ENCODE data around the gene FKBP1B. TPM values are rescaled to one million over a fixed set of nuclear protein-coding genes. Genes with fewer than 3 reads are reported as not detected.

The FKBP1B gene
- total and polyA plus RNA-seq, 4 donors = 5.9 to 24.8 (median 13.0) TPM

DNA sequence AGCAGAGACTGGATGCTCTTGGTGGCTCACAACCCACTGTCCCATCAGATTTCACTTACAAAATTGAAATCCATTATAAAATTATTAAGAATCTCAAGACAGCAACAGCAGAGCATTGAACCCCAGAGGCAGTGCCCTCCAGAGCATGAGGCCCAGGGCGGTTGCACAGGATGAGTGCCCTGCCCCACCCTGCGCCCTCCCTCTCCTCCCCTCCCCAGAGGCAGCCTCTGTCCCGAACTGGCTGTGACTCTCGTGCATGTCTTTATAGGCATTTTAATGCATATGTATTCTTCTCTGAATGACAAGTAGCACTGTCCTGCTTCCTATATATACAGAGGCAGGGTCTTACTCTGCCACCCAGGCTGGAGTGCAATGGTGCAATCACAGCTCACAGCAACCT lies 29.3 kb upstream of the FKBP1B start:
- 82 to 85% methylated on average over 4 of the region's 4 CpGs for WGBS, 2 donors
- Histone ChIP-seq H3K36me3 (ENCODE audit: control insufficient read depth in 1 of 2, insufficient read depth in 2 of 2, low read length in 1 of 2) (peaks cover 0 to 4% of the 10 kb centered on the region in 2 donors), H3K4me3 (ENCODE audit: low read length in 2 of 2) (no peak overlapping the region), H3K4me1 (ENCODE audit: control insufficient read depth in 1 of 2, insufficient read depth in 2 of 2, low read length in 2 of 2) (no peaks in the 10 kb centered on the region), H3K27me3 (ENCODE audit: control insufficient read depth in 1 of 2, insufficient read depth in 2 of 2, low read length in 1 of 2) (no peaks in the 10 kb centered on the region), H3K9me3 (ENCODE audit: control insufficient read depth, low read length) (no peaks in the 10 kb centered on the region), H3K27ac (ENCODE audit: low read depth in 1 of 2, low read length in 2 of 2) (no peak overlapping the region)
- no peak for ATAC-seq (ENCODE audit: low FRiP score)
- intact Hi-C loops (cut with DNase I) = no loop called here
- DNase-seq = no peak

DNA sequence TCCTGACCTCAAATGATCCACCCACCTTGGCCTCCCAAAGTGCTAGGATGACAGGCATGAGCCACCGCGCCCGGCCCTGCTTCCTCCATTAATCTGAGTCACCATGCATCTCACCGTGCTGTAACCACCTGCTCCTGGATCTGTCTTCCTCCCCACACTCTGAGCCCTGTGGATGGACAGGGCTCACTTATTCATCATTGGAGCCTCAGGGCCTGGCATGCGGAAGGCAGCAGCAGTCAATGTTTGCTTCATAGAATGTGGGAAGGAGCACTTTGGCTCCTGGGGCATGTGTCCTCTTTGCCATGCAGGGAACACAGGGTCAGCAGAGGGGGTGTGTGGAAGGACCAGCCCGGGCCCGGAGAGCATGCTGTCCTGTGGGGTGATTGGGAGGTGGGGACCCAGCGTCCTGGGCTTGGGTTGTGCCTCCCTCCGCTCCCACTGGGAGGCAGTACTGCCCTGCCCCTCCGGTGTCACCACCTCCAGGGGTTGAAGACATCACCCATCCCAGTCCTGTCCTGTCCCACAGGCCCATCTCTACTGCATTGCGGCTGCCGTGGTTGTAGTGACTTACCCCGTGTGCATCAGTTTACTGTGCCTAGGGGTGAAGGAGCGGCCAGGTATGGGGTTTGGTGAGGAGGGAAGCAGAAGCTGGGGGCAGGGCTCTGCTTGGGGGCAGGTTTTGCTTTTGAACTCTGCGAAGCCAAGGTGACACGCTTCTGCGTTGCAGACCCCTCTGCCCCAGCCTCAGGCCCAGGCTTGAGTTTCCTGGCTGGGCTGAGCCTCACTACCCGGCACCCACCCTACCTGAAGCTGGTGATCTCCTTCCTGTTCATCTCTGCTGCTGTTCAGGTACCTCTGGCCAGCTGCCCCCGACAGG lies 28.2 kb upstream of the FKBP1B start:
- DNase-seq (no peak), ATAC-seq (ENCODE audit: low FRiP score) (no peak)
- H3K36me3 ChIP-seq (ENCODE audit: control insufficient read depth in 1 of 2, insufficient read depth in 2 of 2, low read length in 1 of 2) = peaks cover 0 to 4% of the 10 kb centered on the region in 2 donors
- H3K27ac ChIP-seq (ENCODE audit: low read depth in 1 of 2, low read length in 2 of 2) = no peak overlapping the region
- intact Hi-C loops (cut with DNase I) = no loop called here
- WGBS, 2 donors = 77 to 78% methylated on average over 19 of the region's 19 CpGs
- H3K4me3 ChIP-seq (ENCODE audit: low read length in 2 of 2) = no peak overlapping the region
- no peaks in the 10 kb centered on the region for H3K4me1 ChIP-seq (ENCODE audit: control insufficient read depth in 1 of 2, insufficient read depth in 2 of 2, low read length in 2 of 2)
- no peaks in the 10 kb centered on the region for H3K9me3 ChIP-seq (ENCODE audit: control insufficient read depth, low read length)
- H3K27me3 ChIP-seq (ENCODE audit: control insufficient read depth in 1 of 2, insufficient read depth in 2 of 2, low read length in 1 of 2) = no peaks in the 10 kb centered on the region

DNA sequence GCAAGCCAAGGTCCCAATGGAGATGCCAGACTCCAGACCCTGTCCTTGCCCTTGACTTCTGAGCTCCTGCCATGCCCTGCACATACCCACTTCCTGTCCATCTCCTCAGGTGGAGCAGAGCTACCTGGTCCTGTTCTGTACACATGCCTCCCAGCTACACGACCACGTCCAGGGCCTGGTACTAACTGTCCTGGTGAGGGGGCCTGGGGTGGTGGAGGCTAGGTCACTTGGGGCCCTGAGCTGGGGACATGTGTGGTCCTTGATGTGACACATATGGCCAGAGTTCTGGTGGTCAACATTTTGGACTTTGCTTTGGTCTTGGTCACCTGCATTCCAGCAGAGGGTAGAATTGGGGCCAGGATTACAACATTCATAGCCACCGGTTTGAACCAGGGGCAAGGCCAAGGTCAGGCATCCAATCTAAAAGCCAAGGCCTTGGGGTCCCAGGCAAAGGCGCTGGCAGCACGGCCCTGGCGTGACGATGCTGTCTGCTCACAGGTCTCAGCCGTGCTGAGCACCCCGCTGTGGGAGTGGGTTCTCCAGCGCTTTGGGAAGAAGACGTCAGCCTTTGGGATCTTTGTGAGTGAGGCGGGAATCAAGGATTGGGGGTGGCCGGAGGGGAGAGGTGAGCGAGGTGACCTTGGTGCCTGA lies 27.1 kb upstream of the FKBP1B start:
- Histone ChIP-seq H3K4me1 (ENCODE audit: control insufficient read depth in 1 of 2, insufficient read depth in 2 of 2, low read length in 2 of 2) (no peaks in the 10 kb centered on the region), H3K27me3 (ENCODE audit: control insufficient read depth in 1 of 2, insufficient read depth in 2 of 2, low read length in 1 of 2) (no peaks in the 10 kb centered on the region), H3K27ac (ENCODE audit: low read depth in 1 of 2, low read length in 2 of 2) (no peak overlapping the region), H3K9me3 (ENCODE audit: control insufficient read depth, low read length) (no peaks in the 10 kb centered on the region), H3K36me3 (ENCODE audit: control insufficient read depth in 1 of 2, insufficient read depth in 2 of 2, low read length in 1 of 2) (peaks cover 0 to 4% of the 10 kb centered on the region in 2 donors), H3K4me3 (ENCODE audit: low read length in 2 of 2) (no peak overlapping the region)
- 92% methylated on average over 14 of the region's 14 CpGs for WGBS, 2 donors
- intact Hi-C loops (cut with DNase I) = no loop called here
- DNase-seq (no peak), ATAC-seq (ENCODE audit: low FRiP score) (no peak)

DNA sequence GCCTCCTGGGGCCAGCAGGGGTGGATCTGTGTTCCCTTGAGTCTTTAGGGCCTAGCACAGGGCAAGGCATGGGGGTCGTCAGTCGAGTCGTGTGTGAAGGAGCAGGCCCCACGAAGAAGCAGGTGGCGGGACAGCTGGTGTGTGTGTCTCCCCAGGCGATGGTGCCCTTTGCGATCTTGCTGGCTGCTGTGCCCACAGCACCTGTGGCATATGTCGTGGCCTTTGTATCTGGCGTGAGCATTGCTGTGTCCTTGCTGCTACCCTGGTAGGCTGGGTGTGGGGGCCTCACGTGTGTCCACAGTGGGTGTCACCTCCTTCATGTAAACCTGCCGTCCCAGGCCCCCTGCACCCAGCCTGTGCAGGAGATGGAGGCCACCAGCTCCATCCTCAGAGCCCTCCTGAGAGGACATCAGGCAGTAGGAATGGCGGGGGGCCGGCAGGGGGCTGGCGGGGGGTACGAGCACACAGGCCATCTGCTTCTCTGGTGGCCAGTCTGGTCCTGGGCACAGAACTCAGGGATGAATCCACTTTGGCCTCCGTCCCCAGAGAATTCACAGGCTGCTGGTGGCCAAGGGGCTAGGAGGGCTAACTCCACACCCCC lies 26.5 kb upstream of the FKBP1B start:
- DNase-seq (no peak), ATAC-seq (ENCODE audit: low FRiP score) (peak; percentile 4)
- H3K4me3 ChIP-seq (ENCODE audit: low read length in 2 of 2) = no peak overlapping the region
- no peak overlapping the region for H3K27ac ChIP-seq (ENCODE audit: low read depth in 1 of 2, low read length in 2 of 2)
- peaks cover 0 to 4% of the 10 kb centered on the region in 2 donors for H3K36me3 ChIP-seq (ENCODE audit: control insufficient read depth in 1 of 2, insufficient read depth in 2 of 2, low read length in 1 of 2)
- intact Hi-C loops (cut with DNase I) = no loop called here
- no peaks in the 10 kb centered on the region for H3K4me1 ChIP-seq (ENCODE audit: control insufficient read depth in 1 of 2, insufficient read depth in 2 of 2, low read length in 2 of 2)
- H3K27me3 ChIP-seq (ENCODE audit: control insufficient read depth in 1 of 2, insufficient read depth in 2 of 2, low read length in 1 of 2) = no peaks in the 10 kb centered on the region
- H3K9me3 ChIP-seq (ENCODE audit: control insufficient read depth, low read length) = no peaks in the 10 kb centered on the region
- 82 to 91% methylated on average over 16 of the region's 16 CpGs for WGBS, 2 donors

DNA sequence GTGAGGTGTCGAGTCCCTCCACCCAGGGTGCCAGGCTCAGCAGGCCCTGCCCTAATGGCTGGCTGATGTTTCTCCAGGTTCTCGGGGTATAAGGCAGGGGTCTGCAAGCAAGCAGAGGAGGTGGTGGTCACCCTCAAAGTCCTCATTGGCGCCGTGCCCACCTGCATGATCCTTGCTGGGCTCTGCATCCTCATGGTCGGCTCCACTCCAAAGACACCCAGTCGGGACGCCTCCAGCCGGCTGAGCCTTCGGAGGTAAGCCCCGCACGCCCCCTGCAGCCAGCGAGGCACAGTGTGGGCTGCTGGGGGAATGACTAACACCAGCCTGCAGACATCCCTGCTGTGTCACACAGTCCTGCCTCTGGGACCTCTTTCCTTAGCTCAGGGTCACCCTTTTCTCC lies 25.5 kb upstream of the FKBP1B start:
- Histone ChIP-seq H3K9me3 (ENCODE audit: control insufficient read depth, low read length) (no peaks in the 10 kb centered on the region), H3K36me3 (ENCODE audit: control insufficient read depth in 1 of 2, insufficient read depth in 2 of 2, low read length in 1 of 2) (peaks cover 0 to 4% of the 10 kb centered on the region in 2 donors), H3K27ac (ENCODE audit: low read depth in 1 of 2, low read length in 2 of 2) (no peak overlapping the region), H3K4me1 (ENCODE audit: control insufficient read depth in 1 of 2, insufficient read depth in 2 of 2, low read length in 2 of 2) (no peaks in the 10 kb centered on the region), H3K27me3 (ENCODE audit: control insufficient read depth in 1 of 2, insufficient read depth in 2 of 2, low read length in 1 of 2) (no peaks in the 10 kb centered on the region), H3K4me3 (ENCODE audit: low read length in 2 of 2) (no peak overlapping the region)
- 43 to 58% methylated on average over 12 of the region's 12 CpGs for WGBS, 2 donors
- intact Hi-C loops (cut with DNase I) = no loop called here
- DNase-seq (no peak), ATAC-seq (ENCODE audit: low FRiP score) (no peak)

DNA sequence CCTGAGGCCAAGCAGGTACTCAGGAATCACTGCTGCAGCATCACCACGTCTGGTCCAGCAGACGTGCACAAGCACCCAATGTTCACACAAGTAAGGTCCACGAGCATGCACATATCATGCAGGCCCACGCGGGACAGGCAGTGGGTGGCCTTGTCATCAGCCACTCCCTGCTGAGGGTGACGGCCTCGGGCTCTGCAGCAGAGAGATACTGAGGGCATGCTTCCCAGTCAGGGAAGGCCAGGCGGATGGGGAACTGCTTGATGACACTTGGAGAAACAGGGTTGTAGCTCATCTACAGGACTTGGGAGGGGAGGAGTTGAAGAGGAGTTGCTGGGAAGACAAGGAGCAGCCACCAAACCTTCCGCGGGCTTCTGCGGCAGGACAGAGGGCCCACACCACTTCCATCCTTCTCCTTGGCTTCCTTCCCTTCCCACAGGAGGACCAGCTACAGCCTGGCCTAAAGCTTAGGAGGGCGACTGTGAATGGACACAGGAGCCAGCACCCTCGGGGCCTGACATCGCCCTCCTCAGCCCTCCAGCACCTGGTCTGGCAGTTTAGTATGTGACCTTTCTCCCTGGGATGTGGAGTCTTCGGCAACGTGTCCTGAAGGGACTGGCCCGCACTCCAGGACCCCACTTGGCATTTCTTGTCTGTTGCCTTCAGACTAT lies 24.4 kb upstream of the FKBP1B start:
- ATAC-seq (ENCODE audit: low FRiP score) (no peak), DNase-seq (no peak)
- intact Hi-C loops (cut with DNase I) = no loop called here
- no peak overlapping the region for H3K27ac ChIP-seq (ENCODE audit: low read depth in 1 of 2, low read length in 2 of 2)
- H3K36me3 ChIP-seq (ENCODE audit: control insufficient read depth in 1 of 2, insufficient read depth in 2 of 2, low read length in 1 of 2) = peaks cover 0 to 8% of the 10 kb centered on the region in 2 donors
- H3K4me1 ChIP-seq (ENCODE audit: control insufficient read depth in 1 of 2, insufficient read depth in 2 of 2, low read length in 2 of 2) = no peaks in the 10 kb centered on the region
- WGBS, 2 donors = 91 to 92% methylated on average over 17 of the region's 17 CpGs
- no peaks in the 10 kb centered on the region for H3K9me3 ChIP-seq (ENCODE audit: control insufficient read depth, low read length)
- H3K27me3 ChIP-seq (ENCODE audit: control insufficient read depth in 1 of 2, insufficient read depth in 2 of 2, low read length in 1 of 2) = no peaks in the 10 kb centered on the region
- no peak overlapping the region for H3K4me3 ChIP-seq (ENCODE audit: low read length in 2 of 2)

DNA sequence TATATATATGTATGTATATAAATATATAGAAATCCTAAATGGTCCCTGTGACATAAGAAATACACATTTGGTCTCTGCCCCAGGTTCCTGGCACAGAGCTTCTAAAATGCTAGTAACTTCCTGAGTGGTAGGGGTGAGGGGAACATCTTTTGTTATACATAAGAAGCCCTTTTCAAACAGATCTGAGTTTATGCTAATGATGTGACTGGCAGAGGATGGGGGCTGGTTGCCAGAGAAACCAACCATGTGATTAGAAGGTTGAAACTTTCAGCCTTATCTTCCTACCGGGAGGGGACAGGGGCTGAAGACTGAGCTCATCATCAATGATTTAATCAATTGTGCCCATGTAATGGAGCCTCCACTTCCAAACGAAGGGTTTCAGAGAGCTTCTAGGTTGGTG lies 23.3 kb upstream of the FKBP1B start:
- intact Hi-C loops (cut with DNase I) = no loop called here
- 52 to 58% methylated on average over 2 of the region's 2 CpGs for WGBS, 2 donors
- Histone ChIP-seq H3K9me3 (ENCODE audit: control insufficient read depth, low read length) (no peaks in the 10 kb centered on the region), H3K27me3 (ENCODE audit: control insufficient read depth in 1 of 2, insufficient read depth in 2 of 2, low read length in 1 of 2) (no peaks in the 10 kb centered on the region), H3K27ac (ENCODE audit: low read depth in 1 of 2, low read length in 2 of 2) (no peak overlapping the region), H3K4me1 (ENCODE audit: control insufficient read depth in 1 of 2, insufficient read depth in 2 of 2, low read length in 2 of 2) (no peaks in the 10 kb centered on the region), H3K4me3 (ENCODE audit: low read length in 2 of 2) (no peak overlapping the region), H3K36me3 (ENCODE audit: control insufficient read depth in 1 of 2, insufficient read depth in 2 of 2, low read length in 1 of 2) (peaks cover 6 to 14% of the 10 kb centered on the region in 2 donors)
- DNase-seq (no peak), ATAC-seq (ENCODE audit: low FRiP score) (no peak)

DNA sequence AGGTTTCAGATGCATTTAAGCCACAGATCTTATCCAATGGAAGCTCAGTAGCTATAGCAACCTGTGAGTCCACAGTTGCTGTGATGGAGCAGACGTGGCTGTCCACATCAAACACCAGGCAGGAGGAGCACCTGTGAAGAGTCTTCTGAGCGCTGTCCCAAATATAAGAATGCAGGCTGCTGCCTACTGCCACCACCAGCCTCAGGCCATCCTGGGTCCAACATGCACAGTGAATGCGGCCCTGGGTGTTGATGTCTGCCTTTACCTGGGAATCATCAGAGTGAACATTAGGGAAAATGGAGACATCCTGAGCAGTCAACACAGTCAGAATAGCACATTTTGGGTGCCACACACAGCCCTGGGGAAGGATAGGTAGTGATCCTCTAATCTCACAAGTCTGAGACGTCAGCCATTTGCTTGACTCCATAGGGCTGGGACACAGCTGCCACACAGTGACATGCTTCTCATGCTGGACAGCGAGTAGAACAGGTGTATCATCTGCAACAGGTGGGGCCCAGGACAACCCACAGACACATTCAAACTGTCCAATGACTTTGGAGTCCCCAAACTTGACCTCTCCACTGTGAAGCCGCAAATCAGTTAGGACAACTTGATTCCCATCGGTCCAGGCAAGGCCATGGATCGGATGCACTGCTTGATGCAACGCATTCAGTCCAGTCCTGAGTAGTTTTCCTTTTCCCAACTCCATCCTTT lies 10.6 kb upstream of the FKBP1B start:
- no peak for ATAC-seq (ENCODE audit: low FRiP score)
- WGBS, 2 donors = 90 to 94% methylated on average over 9 of the region's 9 CpGs

More for the DNA sequence above, 10.6 kb upstream of the FKBP1B start:
- intact Hi-C loops (cut with DNase I) = no loop called here
- Histone ChIP-seq H3K9me3 (ENCODE audit: control insufficient read depth, low read length) (no peaks in the 10 kb centered on the region), H3K4me3 (ENCODE audit: low read length in 2 of 2) (no peak overlapping the region), H3K27me3 (ENCODE audit: control insufficient read depth in 1 of 2, insufficient read depth in 2 of 2, low read length in 1 of 2) (no peaks in the 10 kb centered on the region), H3K36me3 (ENCODE audit: control insufficient read depth in 1 of 2, insufficient read depth in 2 of 2, low read length in 1 of 2) (peaks cover 11 to 14% of the 10 kb centered on the region in 2 donors), H3K27ac (ENCODE audit: low read depth in 1 of 2, low read length in 2 of 2) (no peak overlapping the region), H3K4me1 (ENCODE audit: control insufficient read depth in 1 of 2, insufficient read depth in 2 of 2, low read length in 2 of 2) (no peaks in the 10 kb centered on the region)
- no peak for DNase-seq

All from aorta (tissue), 5 donors.